ENCODE data around the gene CCR9.

- TF ChIP-seq EZH2 (IDR thresholded peaks at IDR 0.05; ENCODE audit: low read depth, unreplicated experiment) (no peak), POLR2AphosphoS5 (IDR thresholded peaks at IDR 0.05; ENCODE audit: low read depth) (no peak), CTCF (conservative IDR thresholded peaks at IDR 0.05; ENCODE audit: low read depth in 2 of 2) (no peak), ZNF114 (CRISPR knock-in tag; IDR thresholded peaks at IDR 0.05) (no peak), ETS1 (IDR thresholded peaks at IDR 0.05) (no peak), EZH2phosphoT487 (IDR thresholded peaks at IDR 0.05; ENCODE audit: unreplicated experiment) (no peak), NANOG (IDR thresholded peaks at IDR 0.05; ENCODE audit: borderline replicate concordance) (no peak), JUNB (IDR thresholded peaks at IDR 0.05; ENCODE audit: unreplicated experiment) (no peak), CREB1 (CRISPR knock-in tag; IDR thresholded peaks at IDR 0.05; ENCODE audit: low read depth) (no peak), REST (IDR thresholded peaks at IDR 0.05; ENCODE audit: unreplicated experiment) (no peak), STAT1 (IDR thresholded peaks at IDR 0.05; ENCODE audit: unreplicated experiment) (no peak), ZNF331 (CRISPR knock-in tag; IDR thresholded peaks at IDR 0.05; ENCODE audit: low read depth) (no peak), ZNF462 (CRISPR knock-in tag; IDR thresholded peaks at IDR 0.05) (no peak)
Measured at GRCh38 chr3:45881078-45882022, 5.0 kb upstream of the CCR9 start.

Data from GM23338 (cell line).